Peyer's patch (tissue), 4 donors: Measurements from ENCODE around the gene PSMD1. TPM values are rescaled to one million over a fixed set of nuclear protein-coding genes. Genes with fewer than 3 reads are reported as not detected.

Experiments
- DNase-seq, 3 donors: peaks; one replicate each; pipeline ENCODE4 v3.0.0-alpha.2; 2017 to 2019
- H3K27ac ChIP-seq, 4 donors: fragments of 200-600 bp; sonication (generic); one replicate each; pipeline ENCODE4 v1.5.1; 2016 to 2019
- H3K27me3 ChIP-seq, 2 donors: fragments of 200-600 bp; sonication (generic); one replicate each; pipeline ENCODE4 v1.5.1; 2019
- H3K36me3 ChIP-seq, 3 donors: fragments of 200-600 bp; sonication (generic); one replicate each; pipeline ENCODE4 v1.5.1; 2016 to 2019
- H3K4me1 ChIP-seq, 4 donors: fragments of 200-600 bp; sonication (generic); one replicate each; pipeline ENCODE4 v1.5.1; 2016 to 2019
- H3K4me3 ChIP-seq, 4 donors: fragments of 200-600 bp; sonication (generic); 1 replicate in 3 of 4; 2 replicates in 1 of 4; pipeline ENCODE4 v1.5.1; 2016 to 2019; ENCODE audit warnings: mild to moderate bottlenecking in 1 of 4
- H3K9me3 ChIP-seq, 4 donors: fragments of 200-600 bp; sonication (generic); one replicate each; pipeline ENCODE4 v1.5.1; 2016 to 2019; ENCODE audit warnings: mild to moderate bottlenecking in 1 of 4
- CTCF ChIP-seq, 6 experiments: fragments of 450-650 bp in 4 of 6; fragments of 200-600 bp in 2 of 6; sonication (generic) in 1 of 6; IDR thresholded peaks; one replicate each; pipeline ENCODE4 v1.5.1; 2017 to 2019; ENCODE audit warnings: antibody characterized with exemption in 6 of 6, mild to moderate bottlenecking in 3 of 6, moderate library complexity in 1 of 6
- POLR2A ChIP-seq, 2 donors: fragments of 450-650 bp; IDR thresholded peaks; one replicate each; pipeline ENCODE4 v1.5.1; 2017; ENCODE audit warnings: antibody characterized with exemption in 2 of 2, mild to moderate bottlenecking in 2 of 2, moderate library complexity in 2 of 2
- total RNA-seq, 4 donors: library from RNA; depleted of rRNA; stranded (reverse); fragments of >200 nt; gene quantifications; one replicate each; pipeline ENCODE4 v1.1.0, GENCODE V29; 2016

Gene PSMD1
- total RNA-seq, 4 donors from 2014 or later: 89.1 to 116 (median 111) TPM

- H3K4me1 ChIP-seq: peaks cover 0 to 34% (median 3%) of the 10 kb centered on the region in 4 donors
- TF ChIP-seq POLR2A (IDR thresholded peaks at IDR 0.05) (no peak), CTCF (IDR thresholded peaks at IDR 0.05) (no peak)
- peak overlapping the region in 2 of 4 donors; percentile 81 for H3K27ac ChIP-seq
Observed at GRCh38 chr2:231049286-231050017, 7.2 kb upstream of the PSMD1 start.

GRCh38 chr2:231050018-231050901, 6.4 kb upstream of the PSMD1 start:
- Histone ChIP-seq H3K27me3 (no peaks in the 10 kb centered on the region), H3K27ac (peak overlapping the region in 3 of 4 donors; percentile 15 to 81 (median 81)), H3K9me3 (no peaks in the 10 kb centered on the region), H3K4me3 (no peak overlapping the region), H3K36me3 (no peaks in the 10 kb centered on the region), H3K4me1 (peaks cover 0 to 34% (median 3%) of the 10 kb centered on the region in 4 donors)
- DNase-seq: peak in 2 of 3 donors; percentile 84 to 85
- peak; percentile 27 to 36 for TF ChIP-seq POLR2A (IDR thresholded peaks at IDR 0.05)
- no peak for TF ChIP-seq CTCF (IDR thresholded peaks at IDR 0.05)

More at GRCh38 chr2:231049286-231050017, 7.2 kb upstream of the PSMD1 start:
- H3K36me3 ChIP-seq: no peaks in the 10 kb centered on the region
- H3K4me3 ChIP-seq: no peak overlapping the region
- H3K9me3 ChIP-seq: no peaks in the 10 kb centered on the region
- no peak for DNase-seq
- H3K27me3 ChIP-seq: no peaks in the 10 kb centered on the region

- DNase-seq: no peak
- Histone ChIP-seq H3K36me3 (no peaks in the 10 kb centered on the region), H3K27ac (peak overlapping the region in 2 of 4 donors; percentile 81), H3K27me3 (no peaks in the 10 kb centered on the region), H3K4me1 (peaks cover 0 to 34% (median 3%) of the 10 kb centered on the region in 4 donors), H3K9me3 (no peaks in the 10 kb centered on the region), H3K4me3 (no peak overlapping the region)
- TF ChIP-seq CTCF (IDR thresholded peaks at IDR 0.05) (no peak), POLR2A (IDR thresholded peaks at IDR 0.05) (no peak)
Observed at GRCh38 chr2:231051116-231051515, 5.6 kb upstream of the PSMD1 start.

- H3K36me3 ChIP-seq: no peaks in the 10 kb centered on the region
- no peaks in the 10 kb centered on the region for H3K27me3 ChIP-seq
- H3K27ac ChIP-seq: peak overlapping the region in 3 of 4 donors; percentile 36 to 56 (median 36)
- H3K4me1 ChIP-seq: peaks cover 0 to 37% (median 3%) of the 10 kb centered on the region in 4 donors
- no peaks in the 10 kb centered on the region for H3K9me3 ChIP-seq
- DNase-seq: peak; percentile 79 to 93 (median 90)
- H3K4me3 ChIP-seq: peak overlapping the region; percentile 45 to 69 (median 65)
- TF ChIP-seq POLR2A (IDR thresholded peaks at IDR 0.05): no peak
- peak; percentile 70 to 96 (median 89) for TF ChIP-seq CTCF (IDR thresholded peaks at IDR 0.05)
Observed at GRCh38 chr2:231052494-231053451, 3.9 kb upstream of the PSMD1 start.

- peaks cover 0 to 45% (median 3%) of the 10 kb centered on the region in 4 donors for H3K4me1 ChIP-seq
- TF ChIP-seq POLR2A (IDR thresholded peaks at IDR 0.05): no peak
- no peak for TF ChIP-seq CTCF (IDR thresholded peaks at IDR 0.05)
Observed at GRCh38 chr2:231053846-231054245, 2.8 kb upstream of the PSMD1 start.

More at GRCh38 chr2:231053846-231054245, 2.8 kb upstream of the PSMD1 start:
- Histone ChIP-seq H3K36me3 (no peaks in the 10 kb centered on the region), H3K4me3 (no peak overlapping the region), H3K27ac (no peak overlapping the region), H3K9me3 (no peaks in the 10 kb centered on the region), H3K27me3 (no peaks in the 10 kb centered on the region)
- no peak for DNase-seq
